Natural killer cell (primary cell): ENCODE results near the gene RGS9. TPM values are rescaled to one million over a fixed set of nuclear protein-coding genes. Genes with fewer than 3 reads are reported as not detected.

Source experiments
- ATAC-seq, 3 donors: fragments of 150-1000 bp in 2 of 3; fragments of 200-7000 bp in 1 of 3; cut with Tn5 transposase; 1 replicate in 1 of 3; 2 replicates in 2 of 3; pipeline ENCODE4 v1.10.0; 2021; ENCODE audit warnings: mild to moderate bottlenecking in 2 of 3, moderate library complexity in 2 of 3
- DNase-seq, 2 donors: peaks; one replicate each; pipeline versions ENCODE4 v3.0.0 to v3.0.0-alpha.2; 2013 to 2021; ENCODE audit warnings: mixed read lengths in 1 of 2
- H3K27ac ChIP-seq: one replicate; pipeline ENCODE4 v1.5.1; 2013; ENCODE audit warnings: mild to moderate bottlenecking, low read length
- H3K27me3 ChIP-seq: one replicate; pipeline ENCODE4 v1.6.1; 2013; ENCODE audit warnings: low read length; ENCODE audit not compliant: control insufficient read depth, insufficient read depth
- H3K36me3 ChIP-seq: one replicate; pipeline ENCODE4 v1.6.1; 2013; ENCODE audit warnings: low read length; ENCODE audit not compliant: control insufficient read depth, insufficient read depth
- H3K4me1 ChIP-seq: one replicate; pipeline ENCODE4 v1.6.1; 2013; ENCODE audit warnings: low read length; ENCODE audit not compliant: control insufficient read depth, insufficient read depth
- H3K4me3 ChIP-seq: one replicate; pipeline ENCODE4 v1.5.1; 2013; ENCODE audit warnings: low read length
- H3K9me3 ChIP-seq: one replicate; pipeline ENCODE4 v1.6.1; 2013; ENCODE audit warnings: low read length; ENCODE audit not compliant: control insufficient read depth, insufficient read depth
- H3K27ac Mint-ChIP-seq, 2 donors: one replicate each; pipeline ENCODE4 v1.8.0; 2022; ENCODE audit warnings: mild to moderate bottlenecking in 2 of 2, mixed read lengths in 2 of 2, moderate library complexity in 1 of 2
- H3K27me3 Mint-ChIP-seq, 2 donors: one replicate each; pipeline ENCODE4 v1.8.0; 2022; ENCODE audit warnings: low read depth in 2 of 2, mixed read lengths in 2 of 2
- H3K36me3 Mint-ChIP-seq: one replicate; pipeline ENCODE4 v1.8.0; 2022; ENCODE audit warnings: mixed read lengths
- H3K4me1 Mint-ChIP-seq, 2 donors: one replicate each; pipeline ENCODE4 v1.8.0; 2022; ENCODE audit warnings: mixed read lengths in 2 of 2
- H3K4me3 Mint-ChIP-seq: one replicate; pipeline ENCODE4 v1.8.0; 2022; ENCODE audit warnings: mild to moderate bottlenecking, moderate library complexity, mixed read lengths
- H3K9me3 Mint-ChIP-seq, 2 donors: one replicate each; pipeline ENCODE4 v1.8.0; 2022; ENCODE audit warnings: mixed read lengths in 2 of 2
- WGBS: methylation state at CpG from one replicate; pipeline ENCODE4 v1.1.7; 2013; ENCODE audit warnings: missing lambda C conversion rate; ENCODE audit not compliant: insufficient coverage; 5-methylcytosine and 5-hydroxymethylcytosine counted together
- intact Hi-C: fragments of 100-400 bp; cut with micrococcal nuclease; formaldehyde crosslinking; loops from one replicate; pipeline ENCODE4 v1.14.2; 2022
- total RNA-seq, 4 donors: library from RNA; stranded (reverse); fragments of 120-200 nt in 1 of 4; gene quantifications; one replicate each; pipeline versions ENCODE4 v1.2.3 to v1.2.4, GENCODE V29; 2013 to 2022
- TF ChIP-seq, protein P1 (sequence below): fragments of 200-600 bp; IDR thresholded peaks from one replicate; pipeline ENCODE4 v1.8.0; 2022; ENCODE audit warnings: antibody characterized with exemption

RGS9 gene
- total RNA-seq, 3 donors from 2014 or later (not counting 1 experiment from before 2014, with no cell fraction given) = 25.0 to 47.3 (median 37.2) TPM

DNA sequence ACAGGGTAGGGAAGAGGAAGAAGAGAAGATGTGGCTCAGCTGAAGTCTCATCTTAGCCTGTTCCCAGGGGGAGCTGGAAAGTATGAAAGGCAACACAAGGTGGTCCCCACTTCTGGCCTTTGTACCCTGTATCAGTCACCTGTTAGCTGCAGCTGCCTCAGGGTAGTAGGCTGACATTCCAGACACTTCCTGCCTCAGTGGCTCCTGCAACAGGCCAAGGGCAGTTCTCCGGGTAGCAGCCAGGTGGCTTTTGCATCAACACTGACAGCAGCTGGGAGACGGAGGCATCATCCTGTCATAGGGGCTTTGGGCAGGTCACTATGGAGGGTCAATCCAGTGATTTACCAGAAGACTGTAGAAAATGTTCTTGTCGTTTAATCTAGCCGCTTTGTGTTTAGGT, 124.0 kb downstream of the RGS9 start:
- H3K9me3 ChIP-seq = peaks cover 3% of the 10 kb centered on the region
- intact Hi-C loops = no loop called here
- Mint-ChIP-seq H3K9me3 (peaks cover 2% of the 10 kb centered on the region in 2 donors), H3K4me3 (no peak overlapping the region), H3K27me3 (peaks cover 16 to 28% of the 10 kb centered on the region in 2 donors), H3K4me1 (peaks cover 8 to 11% of the 10 kb centered on the region in 2 donors), H3K27ac (no peak overlapping the region), H3K36me3 (no peaks in the 10 kb centered on the region)
- H3K27me3 ChIP-seq = peaks cover 2% of the 10 kb centered on the region
- no peaks in the 10 kb centered on the region for H3K36me3 ChIP-seq
- WGBS = 76% methylated on average over 4 of the region's 4 CpGs
- H3K27ac ChIP-seq = no peak overlapping the region
- peaks cover 3% of the 10 kb centered on the region for H3K4me1 ChIP-seq
- ATAC-seq (no peak), DNase-seq (no peak)
- TF ChIP-seq, protein P1, sequence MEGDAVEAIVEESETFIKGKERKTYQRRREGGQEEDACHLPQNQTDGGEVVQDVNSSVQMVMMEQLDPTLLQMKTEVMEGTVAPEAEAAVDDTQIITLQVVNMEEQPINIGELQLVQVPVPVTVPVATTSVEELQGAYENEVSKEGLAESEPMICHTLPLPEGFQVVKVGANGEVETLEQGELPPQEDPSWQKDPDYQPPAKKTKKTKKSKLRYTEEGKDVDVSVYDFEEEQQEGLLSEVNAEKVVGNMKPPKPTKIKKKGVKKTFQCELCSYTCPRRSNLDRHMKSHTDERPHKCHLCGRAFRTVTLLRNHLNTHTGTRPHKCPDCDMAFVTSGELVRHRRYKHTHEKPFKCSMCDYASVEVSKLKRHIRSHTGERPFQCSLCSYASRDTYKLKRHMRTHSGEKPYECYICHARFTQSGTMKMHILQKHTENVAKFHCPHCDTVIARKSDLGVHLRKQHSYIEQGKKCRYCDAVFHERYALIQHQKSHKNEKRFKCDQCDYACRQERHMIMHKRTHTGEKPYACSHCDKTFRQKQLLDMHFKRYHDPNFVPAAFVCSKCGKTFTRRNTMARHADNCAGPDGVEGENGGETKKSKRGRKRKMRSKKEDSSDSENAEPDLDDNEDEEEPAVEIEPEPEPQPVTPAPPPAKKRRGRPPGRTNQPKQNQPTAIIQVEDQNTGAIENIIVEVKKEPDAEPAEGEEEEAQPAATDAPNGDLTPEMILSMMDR = no peak
- no peak overlapping the region for H3K4me3 ChIP-seq

DNA sequence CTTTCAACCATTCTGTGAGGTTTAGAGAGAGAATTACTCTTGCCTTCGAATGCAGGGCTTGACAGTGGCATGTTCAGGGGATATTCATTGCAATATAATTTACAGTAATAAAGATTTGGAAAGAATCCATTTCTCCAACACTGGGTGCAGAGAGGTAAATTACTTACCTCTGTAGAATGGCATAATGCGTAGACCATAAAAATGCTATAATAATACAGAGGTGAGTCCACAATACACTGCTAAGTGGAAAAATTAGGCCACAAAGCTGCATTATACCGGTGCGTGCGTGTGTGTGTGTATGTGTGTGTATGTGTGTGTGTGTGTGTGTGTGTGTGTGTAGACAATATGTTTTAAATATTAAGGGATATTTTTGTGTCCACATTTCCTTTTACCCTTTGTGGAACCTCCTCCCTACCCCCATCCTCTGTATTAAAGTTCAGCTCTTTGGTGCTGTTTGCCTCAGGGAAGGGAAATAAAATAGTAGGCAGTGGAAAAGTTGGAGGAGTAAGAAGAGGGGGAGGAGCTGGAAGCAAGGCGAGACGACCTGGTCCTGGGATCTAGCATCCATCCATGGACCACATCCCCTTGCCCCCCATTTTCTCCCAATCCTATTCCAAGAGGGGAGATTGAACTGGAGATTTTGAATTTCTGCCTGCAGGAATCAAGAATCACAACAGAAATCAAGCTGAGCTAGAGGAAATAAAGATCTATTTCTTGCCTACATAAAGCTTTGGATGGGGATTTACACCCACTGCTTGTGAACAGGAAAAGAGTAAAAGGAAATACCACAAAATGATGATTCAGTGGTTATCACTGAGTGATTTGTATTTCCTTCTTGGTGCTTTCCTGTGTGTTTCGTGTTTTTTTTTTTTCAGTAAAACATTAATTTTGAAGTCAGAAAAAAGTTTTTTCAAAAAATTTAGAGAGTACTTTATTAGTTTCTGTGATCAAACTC, 124.8 kb downstream of the RGS9 start:
- Mint-ChIP-seq H3K27ac (no peak overlapping the region), H3K36me3 (no peaks in the 10 kb centered on the region), H3K4me3 (no peak overlapping the region), H3K4me1 (peaks cover 8 to 11% of the 10 kb centered on the region in 2 donors), H3K9me3 (no peaks in the 10 kb centered on the region), H3K27me3 (peaks cover 18 to 29% of the 10 kb centered on the region in 2 donors)
- Histone ChIP-seq H3K4me3 (no peak overlapping the region), H3K27ac (no peak overlapping the region), H3K36me3 (no peaks in the 10 kb centered on the region), H3K4me1 (peaks cover 3% of the 10 kb centered on the region), H3K27me3 (peaks cover 3% of the 10 kb centered on the region), H3K9me3 (no peaks in the 10 kb centered on the region)
- WGBS = 72% methylated on average over 5 of the region's 8 CpGs
- TF ChIP-seq, protein P1 = no peak
- peak in 1 of 2 donors; percentile 30 for DNase-seq
- intact Hi-C loops = no loop called here
- ATAC-seq = peak in 1 of 3 donors; percentile 56

DNA sequence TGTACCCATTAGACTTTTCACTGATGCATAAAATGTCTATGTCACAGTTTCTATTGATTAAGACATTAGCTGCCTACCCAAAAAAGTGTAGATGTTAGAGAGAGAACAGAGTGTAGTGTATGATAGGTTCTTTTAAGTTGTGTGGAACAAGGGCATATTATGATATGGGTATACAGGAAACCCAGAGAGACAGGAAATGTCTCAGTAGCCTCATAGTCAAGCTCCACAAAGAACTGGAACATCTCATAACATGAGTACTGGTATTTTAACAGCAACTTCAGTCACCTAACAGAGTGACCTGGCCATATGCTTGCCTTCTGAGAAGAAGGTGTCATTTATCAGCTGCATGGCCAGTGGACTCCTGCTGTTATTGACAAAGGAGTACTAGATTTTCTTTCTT, 128.1 kb downstream of the RGS9 start:
- ATAC-seq (no peak), DNase-seq (peak in 1 of 2 donors; percentile 7)
- no peaks in the 10 kb centered on the region for H3K36me3 Mint-ChIP-seq
- no peak overlapping the region for H3K4me3 ChIP-seq
- peaks cover 3% of the 10 kb centered on the region for H3K4me1 ChIP-seq
- intact Hi-C loops = no loop called here
- peaks cover 21 to 42% of the 10 kb centered on the region in 2 donors for H3K27me3 Mint-ChIP-seq
- H3K4me3 Mint-ChIP-seq = no peak overlapping the region
- peaks cover 8 to 11% of the 10 kb centered on the region in 2 donors for H3K4me1 Mint-ChIP-seq
- H3K27ac Mint-ChIP-seq = no peak overlapping the region
- no peak overlapping the region for H3K27ac ChIP-seq
- TF ChIP-seq, protein P1 = no peak
- H3K36me3 ChIP-seq = no peaks in the 10 kb centered on the region
- no peaks in the 10 kb centered on the region for H3K9me3 Mint-ChIP-seq
- no peaks in the 10 kb centered on the region for H3K9me3 ChIP-seq
- peaks cover 3% of the 10 kb centered on the region for H3K27me3 ChIP-seq
